Adipocyte (in vitro differentiated cells): ENCODE measurements around the gene SMPD3.
A peak's percentile ranks its signal among the peaks of the same experiment; 100 is the strongest.

Experiments used
- DNase-seq: peaks from one replicate; pipeline ENCODE4 v3.0.0-alpha.2; 2015; ENCODE audit warnings: low read depth
- H3K27me3 ChIP-seq: replicated peaks from 2 replicates; pipeline ENCODE4 v1.7.0; 2013; ENCODE audit warnings: mild to moderate bottlenecking, low read length, moderate library complexity; ENCODE audit not compliant: control insufficient read depth, insufficient read depth
- H3K36me3 ChIP-seq: 2 replicates; pipeline ENCODE4 v1.7.0; 2013; ENCODE audit warnings: low read length, mild to moderate bottlenecking, moderate library complexity; ENCODE audit not compliant: control insufficient read depth, insufficient read depth, severe bottlenecking
- H3K4me1 ChIP-seq: 2 replicates; pipeline ENCODE4 v1.7.0; 2013; ENCODE audit warnings: mild to moderate bottlenecking, low read length, moderate library complexity; ENCODE audit not compliant: control insufficient read depth, insufficient read depth
- H3K4me3 ChIP-seq: 2 replicates; pipeline ENCODE4 v1.7.0; 2013; ENCODE audit warnings: mild to moderate bottlenecking, low read length, moderate library complexity
- H3K9ac ChIP-seq: 2 replicates; pipeline ENCODE4 v1.7.0; 2013; ENCODE audit warnings: mild to moderate bottlenecking, low read length, moderate library complexity
- H3K9me3 ChIP-seq: 2 replicates; pipeline ENCODE4 v1.7.0; 2013; ENCODE audit warnings: mild to moderate bottlenecking, low read length, moderate library complexity; ENCODE audit not compliant: control insufficient read depth

Gene SMPD3

DNA sequence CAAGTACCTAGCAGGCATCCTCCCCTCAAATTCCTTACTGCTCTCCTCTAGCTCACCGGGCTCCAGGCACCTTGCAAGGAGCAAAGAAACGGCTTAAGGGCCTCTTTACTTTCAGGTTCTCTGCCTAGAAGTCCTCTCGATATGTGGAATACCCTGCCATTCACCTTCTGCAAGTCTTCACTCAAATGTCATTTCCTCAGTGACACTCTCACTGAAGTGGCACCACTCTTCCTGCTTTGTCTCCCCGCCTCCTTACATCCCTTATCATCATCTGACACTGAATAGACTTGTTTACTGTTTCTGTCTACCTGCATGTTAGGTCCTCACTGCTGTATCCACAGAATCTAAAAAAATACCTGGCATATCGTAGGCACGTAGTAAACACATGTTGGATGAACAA is 138.5 kb downstream of the SMPD3 start:
- Histone ChIP-seq H3K4me3 (peak overlapping the region; percentile 94), H3K9ac (peak overlapping the region; percentile 94), H3K4me1 (peaks cover 15% of the 10 kb centered on the region), H3K36me3 (peaks cover 20% of the 10 kb centered on the region), H3K9me3 (no peaks in the 10 kb centered on the region), H3K27me3 (no peaks in the 10 kb centered on the region)
- DNase-seq: no peak
